CD4-positive, alpha-beta T cell treated with Interleukin-15 for 1 hour (primary cell): ENCODE data around the gene TEAD3.

Experiments
- DNase-seq: peaks from one replicate; pipeline ENCODE4 v3.0.0-alpha.2; 2020

Gene TEAD3

DNA sequence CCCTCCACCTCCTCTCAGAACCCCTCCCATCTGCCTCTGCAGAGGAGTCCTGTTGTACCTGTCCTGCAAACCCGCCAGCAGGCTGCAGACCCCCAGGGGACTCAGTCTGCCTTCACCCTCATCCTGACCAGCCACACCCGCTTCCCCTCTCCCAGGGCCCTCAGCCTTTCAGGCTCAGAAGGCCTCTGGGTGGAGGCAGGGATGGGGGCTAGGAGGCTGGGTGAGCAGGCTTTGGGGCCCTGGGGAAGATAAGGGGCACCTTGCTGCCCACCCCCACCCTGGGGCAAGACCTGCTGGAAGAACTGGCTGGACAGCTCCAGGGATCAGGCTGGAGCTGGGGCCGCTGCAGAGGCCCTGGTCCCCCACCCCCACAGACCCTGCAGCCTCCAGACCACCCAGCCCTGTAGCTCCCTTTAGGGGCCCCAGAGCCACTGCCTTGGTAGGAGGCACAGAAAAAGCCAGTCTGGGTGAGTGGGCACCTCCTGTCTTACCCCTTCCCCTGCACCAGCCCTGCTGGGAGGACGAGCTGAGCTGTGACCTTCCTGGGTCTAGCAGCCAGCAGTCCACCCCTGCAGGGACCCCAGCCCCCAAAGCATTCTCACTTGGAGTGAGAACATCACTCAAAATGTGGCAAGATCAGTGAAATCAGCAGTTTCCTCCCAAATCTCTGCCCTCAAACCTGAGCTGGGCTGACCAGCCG lies 5.2 kb downstream of the TEAD3 start:
- no peak for DNase-seq

DNA sequence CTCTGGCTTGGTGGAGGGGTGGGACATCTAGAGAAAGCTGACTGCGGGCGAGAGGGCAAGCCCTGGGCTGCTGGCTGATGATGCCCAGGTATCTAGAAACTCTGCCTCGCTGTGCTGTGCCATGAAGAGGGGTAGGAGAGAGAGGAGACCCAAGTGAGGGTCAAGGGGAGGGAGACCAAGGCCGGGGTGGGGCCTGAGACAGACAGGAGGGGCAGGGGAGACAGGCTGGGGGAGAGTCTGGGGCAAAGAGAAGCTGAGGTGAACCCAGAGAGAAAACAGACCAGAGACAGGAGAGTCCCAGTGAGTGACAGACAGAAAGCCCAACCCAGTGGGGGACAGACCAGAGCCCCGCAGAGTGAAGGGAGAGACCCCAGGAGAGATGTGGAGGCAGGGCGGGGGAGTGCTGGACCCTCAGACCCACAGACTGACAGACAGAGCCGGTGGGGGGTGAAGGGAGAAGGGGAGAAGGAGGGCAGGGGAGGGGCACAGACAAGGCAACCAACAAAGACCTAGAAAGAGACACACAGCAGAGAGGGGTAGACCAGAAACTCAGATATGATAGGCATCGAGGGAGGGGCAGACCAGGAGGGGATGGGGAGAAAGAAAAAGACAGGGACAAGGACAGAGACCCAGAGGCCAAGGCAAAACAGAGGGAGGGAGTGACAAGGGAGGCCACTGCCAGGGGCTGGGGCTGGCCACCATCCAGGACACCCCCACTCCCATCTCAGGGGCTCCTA lies 5.9 kb downstream of the TEAD3 start:
- DNase-seq: no peak

DNA sequence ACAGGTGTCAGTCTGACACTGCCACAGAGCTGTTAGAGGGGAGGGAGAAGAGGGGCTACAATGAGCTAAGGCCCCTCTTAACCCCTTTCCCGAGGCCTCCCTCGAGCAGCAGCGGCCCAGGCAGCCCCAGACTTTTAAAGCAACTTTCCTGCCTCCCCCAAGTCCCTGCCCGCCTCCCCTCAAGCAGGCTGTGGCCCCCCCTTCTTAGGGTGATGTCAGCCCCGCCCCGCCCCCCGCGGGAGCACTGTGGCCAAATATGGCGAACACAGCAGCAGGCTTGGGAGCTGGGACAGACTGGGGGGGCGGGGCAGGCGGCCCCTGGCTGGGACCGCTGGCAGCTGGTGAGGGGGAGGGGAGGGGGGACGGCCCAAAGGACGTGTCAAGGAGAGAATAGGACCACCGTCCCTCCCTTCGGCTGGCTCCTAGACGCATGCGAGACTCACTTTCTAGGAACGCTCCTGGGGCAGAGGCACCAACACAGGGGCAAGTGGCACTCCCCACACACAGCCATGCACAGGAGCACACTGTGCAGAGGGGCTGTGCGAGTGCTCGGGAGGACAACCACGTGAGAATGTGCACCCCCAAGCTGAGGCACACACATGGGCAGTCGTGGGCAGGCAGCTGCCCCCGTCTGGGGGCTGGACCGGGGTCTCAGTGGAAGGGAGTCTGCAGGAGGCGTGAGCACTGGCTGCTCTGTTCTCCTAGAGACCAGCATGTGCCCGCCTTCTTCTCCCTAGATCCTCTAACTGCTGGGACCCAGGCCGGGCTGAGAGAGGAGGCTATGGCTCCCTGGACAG lies 6.7 kb downstream of the TEAD3 start:
- DNase-seq: no peak

DNA sequence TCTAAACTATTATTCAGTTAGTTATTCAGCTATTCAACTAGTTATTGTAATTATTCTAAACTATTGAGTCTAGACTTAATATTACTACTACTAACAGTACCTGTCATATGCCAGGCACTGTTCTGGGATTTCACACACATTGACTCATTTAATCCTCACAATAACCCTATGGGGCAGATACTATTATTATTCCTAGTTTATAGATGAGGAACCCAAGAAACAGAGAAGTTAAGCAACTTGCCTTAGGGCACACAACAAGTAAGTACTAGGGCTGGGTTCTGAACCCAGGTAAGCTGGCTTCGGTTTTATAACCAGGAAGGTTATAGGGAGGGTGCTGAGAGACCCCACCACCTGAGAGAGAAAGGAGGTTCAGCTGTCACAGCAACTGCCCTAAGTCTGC lies 7.8 kb downstream of the TEAD3 start:
- DNase-seq: no peak

DNA sequence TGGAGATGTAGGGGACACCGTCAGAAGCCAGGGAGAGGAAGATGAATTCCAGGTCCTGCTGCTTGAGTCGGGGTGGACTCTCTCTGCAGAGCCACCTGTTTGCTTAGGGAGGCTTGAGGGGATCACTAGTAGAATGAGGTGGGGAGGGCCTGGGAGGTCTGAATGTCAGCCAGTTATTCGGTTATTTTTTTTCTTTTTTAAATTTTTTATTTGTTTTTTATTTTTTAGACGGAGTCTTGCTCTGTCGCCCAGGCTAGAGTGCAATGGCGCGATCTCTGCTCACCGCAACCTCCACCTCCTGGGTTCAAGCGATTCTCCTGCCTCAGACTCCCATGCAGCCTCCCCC lies 8.4 kb downstream of the TEAD3 start:
- no peak for DNase-seq

DNA sequence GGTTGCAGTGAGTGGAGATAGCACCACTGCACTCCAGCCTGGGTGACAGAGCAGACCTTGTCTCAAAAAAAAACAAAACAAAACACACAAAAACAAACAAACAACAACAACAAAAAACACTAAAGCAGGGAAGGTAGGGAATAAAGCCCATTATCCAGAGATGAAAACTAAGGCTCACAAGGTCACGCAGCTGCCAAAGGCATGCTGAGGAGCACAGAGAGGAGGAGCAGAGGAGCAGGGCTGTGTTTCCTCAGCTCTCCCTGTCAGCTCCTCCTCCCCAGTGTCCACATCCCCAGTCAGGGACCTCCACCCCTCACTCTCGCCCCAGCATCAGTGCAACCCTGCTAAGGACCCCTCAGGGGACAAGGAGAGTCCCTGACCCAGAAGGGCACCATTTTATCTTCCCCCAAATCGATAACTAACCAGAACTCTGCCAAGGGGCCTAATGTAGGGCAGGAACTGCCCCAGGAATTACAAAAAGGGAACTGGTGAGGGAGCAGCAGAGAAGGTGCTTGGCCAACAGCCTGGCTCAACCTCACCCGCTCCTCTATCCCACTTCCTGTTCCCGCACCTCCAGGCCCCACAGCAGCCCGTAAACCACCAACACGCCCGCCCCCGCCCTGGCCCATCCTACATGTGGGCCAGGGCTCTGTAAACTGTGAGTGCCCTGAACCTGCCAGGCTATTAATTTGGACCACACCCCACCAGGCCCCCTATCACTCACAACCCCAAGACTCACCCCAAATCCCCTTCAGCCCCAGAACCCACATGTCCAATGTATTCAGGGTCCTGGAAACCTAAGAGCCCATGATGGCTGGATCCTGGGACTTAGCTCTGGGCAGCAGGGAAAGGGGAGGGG lies 9.0 kb downstream of the TEAD3 start:
- no peak for DNase-seq

DNA sequence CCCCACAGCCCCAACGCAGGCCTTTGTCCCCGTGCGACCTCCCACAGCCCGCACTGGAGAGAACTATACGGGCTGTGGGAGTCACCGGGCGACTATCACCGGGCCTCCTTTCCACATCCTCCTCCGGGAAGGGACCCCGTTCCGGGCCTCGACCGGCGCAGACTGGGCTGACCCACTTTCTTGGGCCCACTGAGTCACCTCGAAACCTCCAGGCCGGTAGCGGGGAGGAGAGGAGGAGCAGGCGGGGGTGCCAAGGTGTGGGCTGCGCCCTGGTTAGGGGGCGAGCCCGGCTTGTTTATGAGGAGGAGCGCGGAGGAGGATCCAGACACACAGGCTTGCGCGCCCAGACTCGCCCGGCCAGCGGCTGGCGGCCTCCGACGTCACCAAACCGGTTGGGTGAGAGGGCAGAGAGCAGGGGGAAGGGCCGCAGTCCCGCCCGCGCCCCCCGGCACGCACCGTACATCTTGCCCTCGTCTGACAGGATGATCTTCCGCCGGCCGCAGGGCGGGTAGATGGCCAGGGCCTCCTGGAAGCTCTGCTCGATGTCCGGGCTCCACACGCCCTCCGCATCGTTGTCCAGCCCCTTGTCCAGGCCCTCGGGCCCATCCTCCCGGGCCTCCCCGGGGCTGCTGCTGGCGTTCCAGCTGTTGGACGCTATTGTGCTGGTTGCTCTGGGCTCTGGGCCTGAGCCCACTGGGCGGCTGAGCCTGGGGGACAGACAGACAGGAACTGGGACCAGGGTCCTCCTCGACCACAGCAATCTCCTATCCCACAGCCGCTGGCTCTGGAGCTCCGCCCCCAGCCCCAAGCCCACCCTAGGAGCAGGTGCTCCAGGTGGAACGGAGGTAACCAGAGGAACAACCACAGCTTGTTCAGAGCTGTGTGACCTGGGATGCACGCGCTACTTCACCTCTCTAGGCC lies 10.6 kb downstream of the TEAD3 start:
- DNase-seq: no peak

DNA sequence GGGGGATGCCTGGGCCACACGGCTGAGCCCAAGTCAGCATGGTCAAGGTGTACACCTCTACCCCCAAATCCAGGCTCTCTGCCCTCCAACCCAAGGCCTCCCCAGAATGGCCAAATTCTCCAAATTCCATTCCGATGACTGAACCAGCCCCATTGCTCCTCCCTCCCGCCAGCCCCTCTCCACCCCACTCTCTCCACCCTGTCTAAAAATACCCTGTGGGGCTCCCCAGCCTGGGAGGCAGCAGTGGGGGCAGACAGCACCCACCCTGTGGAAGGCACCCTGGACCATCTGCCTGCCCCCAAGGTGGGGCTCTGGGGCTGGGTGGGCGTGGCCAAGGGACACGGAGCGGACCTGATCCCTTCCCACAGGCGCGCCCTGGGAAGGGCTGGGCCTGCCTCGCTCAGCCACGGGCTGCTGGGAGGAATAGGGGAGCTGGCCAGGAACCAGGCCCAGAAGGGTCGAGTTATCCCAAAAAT lies 11.4 kb downstream of the TEAD3 start:
- DNase-seq: no peak

DNA sequence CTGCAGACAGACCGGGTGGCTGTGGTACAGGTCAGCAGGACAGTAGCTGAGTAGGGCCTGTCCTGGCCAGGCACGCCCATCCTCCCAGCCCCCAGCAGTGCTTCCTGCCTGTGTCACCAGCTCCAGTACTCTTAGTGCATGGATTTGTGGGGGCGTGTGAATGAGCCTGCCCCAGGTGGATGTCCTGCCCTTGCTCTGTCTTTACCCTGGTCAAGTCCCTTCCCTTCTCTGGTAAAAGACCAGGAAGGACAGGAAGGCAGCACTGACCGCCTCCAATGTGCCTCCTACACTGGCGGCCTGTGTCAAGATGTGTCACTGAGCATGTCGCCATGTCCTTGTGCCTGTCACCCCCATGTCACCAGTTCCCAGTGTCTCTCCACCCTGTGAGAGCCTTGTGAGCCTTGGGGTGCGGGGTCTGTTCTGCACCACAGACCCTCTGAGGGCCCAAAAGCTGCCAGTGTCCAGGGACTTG lies 11.9 kb downstream of the TEAD3 start:
- no peak for DNase-seq

DNA sequence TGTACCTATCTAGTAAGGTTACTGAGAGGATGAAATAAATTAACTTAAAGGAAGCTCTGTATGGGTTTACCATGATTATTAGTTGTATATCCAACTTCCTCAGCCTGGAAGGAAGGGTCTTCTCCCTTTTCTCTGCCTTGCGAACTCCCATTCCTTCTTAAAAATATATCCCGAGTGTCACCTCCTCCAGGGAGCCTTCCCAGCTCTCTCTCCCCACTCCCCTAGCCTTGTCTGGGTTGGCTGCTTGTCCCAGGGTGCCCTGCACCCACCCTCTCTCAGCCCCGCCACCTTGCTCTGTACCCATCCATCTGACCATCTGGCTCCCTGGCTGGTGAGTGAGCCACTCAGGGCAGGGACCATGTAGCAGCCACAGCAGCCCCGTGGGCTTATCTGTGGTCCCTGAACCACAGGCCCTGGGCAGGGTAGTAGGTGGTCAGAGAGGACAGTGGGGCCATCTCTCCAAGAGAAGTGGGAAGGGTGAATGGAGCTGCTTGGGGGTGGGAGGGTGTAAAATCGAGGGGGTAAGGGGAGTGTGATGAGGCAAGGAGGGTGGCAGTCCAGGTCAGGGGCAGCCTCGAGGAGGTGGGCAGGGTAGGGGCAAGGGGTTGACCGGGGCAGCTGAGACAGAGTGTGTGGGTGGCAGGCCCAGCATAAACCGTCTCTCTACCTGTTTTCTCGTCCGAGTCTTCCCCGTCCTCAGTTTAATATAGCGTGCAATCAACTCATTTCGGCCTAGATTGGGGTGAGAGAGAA lies 12.8 kb downstream of the TEAD3 start:
- DNase-seq: no peak

DNA sequence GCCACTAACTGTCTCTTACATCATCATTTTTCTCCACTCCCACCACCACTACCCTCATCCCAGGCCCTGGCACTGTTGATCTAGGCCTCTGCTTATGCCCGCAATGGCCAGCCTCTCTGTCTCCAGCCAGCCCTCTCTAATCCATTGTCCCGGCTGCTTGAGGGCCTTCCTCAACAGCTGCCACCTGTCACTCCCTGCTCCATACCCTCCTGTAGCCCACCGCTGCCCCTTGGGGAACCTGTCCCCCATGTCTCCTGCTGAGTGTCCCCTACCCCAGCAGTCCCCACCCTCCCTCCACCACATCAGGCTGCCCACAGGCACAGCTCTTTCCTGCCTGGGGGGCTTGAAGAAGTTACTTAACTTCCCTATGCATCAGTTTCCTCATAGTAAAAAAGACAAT lies 13.4 kb downstream of the TEAD3 start:
- DNase-seq: no peak

DNA sequence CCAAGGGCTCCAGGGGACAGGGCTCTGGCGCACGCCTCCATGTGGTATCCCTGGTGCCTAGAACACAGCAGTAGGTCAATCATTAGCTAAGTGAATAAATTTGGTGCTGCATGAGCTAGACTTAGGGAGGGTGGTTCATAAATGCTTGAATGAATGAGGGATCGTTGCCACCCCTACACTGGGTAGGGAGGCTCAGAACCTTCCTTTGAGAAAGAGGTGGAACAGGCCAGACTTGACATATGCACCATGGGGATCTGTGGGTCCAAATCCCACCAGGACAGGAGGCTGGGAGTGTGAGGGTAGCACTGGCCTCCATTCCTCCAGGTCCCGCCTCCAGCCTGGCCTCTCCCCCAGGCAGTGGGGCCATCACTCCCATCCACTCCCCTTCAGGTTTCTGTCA lies 13.8 kb downstream of the TEAD3 start:
- no peak for DNase-seq

DNA sequence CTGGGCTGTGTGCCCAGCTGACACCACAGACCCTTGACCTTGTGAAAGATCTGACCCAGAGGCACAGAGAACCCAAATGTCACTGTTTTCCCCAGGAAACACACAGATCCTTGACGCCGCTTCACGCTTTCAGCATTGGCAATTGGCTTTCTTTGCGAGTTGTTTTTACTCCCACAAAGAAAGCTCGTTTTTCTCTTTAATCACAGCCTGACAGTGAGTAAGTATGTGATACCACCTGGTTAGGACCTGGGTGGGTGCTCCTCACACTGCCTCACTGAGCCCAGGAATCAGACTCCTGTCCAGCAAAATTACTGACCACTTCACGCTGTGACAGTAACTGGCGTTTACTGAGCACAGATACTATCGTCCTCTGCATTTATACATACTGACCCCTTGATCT lies 15.7 kb downstream of the TEAD3 start:
- DNase-seq: no peak

DNA sequence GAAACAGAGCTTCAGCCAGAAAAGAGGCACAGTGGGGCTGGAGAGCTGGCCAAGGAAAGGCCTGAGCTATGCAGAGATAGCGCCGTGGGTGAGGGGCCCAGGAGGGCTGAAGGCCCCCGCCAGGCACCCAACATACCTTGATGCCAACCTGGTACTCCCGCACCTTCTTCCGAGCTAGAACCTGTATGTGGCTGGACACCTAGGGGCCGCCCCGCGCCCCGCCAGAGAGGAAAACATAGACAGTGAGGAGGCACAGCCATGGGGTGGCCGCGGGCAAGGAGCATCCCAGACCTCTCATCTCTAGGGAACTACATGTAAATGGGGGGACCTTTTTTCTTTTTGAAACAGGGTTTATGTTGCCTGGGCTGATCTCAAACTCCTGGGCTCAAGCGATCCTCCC lies 16.7 kb downstream of the TEAD3 start:
- no peak for DNase-seq

DNA sequence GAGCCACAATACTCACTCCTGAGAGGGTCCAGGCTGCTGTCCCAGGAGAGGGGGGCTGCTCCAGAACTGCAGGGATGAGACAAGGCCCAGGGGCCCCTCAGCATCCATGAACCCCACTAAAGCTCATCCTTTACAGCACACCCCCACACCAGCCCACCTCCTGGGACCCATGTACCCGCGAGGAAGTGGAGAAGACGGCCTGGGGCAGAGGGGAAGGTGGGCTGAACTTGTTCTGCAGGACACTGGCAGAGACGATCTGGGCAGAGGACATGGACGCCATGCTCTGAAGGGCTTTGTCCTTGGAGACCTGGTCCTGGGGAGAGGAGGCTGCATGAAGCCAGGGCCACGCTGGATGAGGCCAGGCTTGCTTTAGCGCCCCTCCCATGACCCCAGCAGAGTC lies 18.6 kb downstream of the TEAD3 start:
- no peak for DNase-seq

DNA sequence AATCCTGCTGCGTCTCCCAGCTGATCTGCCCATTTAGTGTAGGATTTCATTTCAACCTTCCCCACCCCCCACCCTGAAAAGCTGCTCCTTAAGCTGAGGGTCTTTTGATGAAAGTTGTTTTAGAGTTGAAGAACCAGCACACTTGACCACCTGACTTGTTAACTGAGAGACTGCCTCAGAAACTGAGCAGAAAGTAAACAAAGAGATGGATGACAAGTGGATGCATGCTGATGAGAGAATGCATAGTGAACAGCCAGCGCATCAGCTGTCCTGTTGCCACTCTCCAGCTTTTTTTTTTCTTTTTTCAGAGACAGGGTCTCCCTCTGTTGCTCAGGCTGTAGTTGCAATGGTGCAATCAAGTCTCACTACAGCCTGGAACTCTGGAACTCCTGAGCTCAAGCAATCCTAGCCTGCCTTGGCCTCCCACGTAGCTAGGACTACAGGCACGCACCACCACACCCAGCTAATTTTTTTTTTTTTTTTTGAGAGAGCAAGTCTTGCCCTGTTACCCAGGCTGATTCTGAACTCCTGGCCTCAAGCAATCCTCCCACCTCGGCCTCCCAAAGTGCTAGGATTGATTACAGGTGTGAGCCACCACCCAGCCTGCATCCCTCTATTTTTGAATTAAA lies 19.2 kb downstream of the TEAD3 start:
- no peak for DNase-seq

DNA sequence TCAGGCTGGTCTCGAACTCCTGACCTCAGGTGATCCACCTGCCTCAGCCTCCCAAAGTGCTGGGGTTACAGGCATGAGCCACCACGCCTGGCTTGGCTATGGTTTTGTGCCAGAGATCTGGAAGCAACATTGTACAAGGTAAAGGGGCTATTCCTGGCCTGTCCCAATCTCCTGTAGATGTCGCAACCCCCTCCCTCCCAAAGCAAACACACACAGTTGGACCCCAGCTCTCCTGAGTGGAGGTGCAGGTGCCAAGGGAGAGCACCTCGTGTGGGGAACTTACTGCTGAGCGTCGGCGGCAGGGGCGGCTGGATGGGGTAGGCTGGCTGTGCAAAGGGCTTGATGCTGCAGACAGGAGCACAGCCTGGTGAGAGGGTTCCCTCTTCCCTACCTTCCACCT lies 19.9 kb downstream of the TEAD3 start:
- DNase-seq: no peak

DNA sequence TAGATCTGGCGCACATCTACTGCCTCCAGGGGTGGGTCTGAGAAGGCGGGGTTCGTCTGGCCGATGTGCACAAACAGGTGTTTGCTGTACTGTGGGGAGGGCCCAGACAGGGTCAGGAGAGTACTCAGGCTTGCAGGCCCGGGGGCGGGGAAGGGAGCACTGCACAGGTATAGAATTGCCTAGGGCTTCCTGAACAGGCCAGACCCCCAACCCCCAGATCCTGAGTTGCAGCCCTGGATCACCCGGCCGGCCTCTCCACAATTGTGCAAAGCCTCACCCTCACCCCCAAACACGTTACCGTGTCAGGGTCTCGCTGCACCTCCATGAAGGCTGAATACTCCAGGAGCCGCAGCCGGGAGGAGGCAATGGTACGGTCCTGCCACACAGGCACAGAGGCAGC lies 20.9 kb downstream of the TEAD3 start:
- no peak for DNase-seq

DNA sequence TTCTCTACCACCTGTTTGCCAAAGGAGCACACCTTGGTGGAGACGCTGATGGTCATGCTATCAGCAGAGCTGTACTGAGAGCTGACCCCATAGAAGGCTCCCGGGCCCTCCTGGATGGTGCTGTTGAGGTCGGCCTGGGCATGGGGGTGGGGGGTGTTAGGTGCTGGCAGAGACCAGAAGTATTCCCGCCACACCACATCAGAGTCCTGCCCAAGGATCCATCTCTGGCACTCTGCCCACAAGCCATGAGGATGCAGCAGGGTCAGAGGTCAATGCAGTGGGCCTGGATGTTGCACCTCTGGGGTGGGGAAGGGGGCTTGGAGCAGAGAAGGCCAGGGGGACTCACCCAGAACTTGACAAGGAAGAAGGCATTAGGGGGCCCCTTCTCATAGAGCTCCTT lies 21.3 kb downstream of the TEAD3 start:
- no peak for DNase-seq

DNA sequence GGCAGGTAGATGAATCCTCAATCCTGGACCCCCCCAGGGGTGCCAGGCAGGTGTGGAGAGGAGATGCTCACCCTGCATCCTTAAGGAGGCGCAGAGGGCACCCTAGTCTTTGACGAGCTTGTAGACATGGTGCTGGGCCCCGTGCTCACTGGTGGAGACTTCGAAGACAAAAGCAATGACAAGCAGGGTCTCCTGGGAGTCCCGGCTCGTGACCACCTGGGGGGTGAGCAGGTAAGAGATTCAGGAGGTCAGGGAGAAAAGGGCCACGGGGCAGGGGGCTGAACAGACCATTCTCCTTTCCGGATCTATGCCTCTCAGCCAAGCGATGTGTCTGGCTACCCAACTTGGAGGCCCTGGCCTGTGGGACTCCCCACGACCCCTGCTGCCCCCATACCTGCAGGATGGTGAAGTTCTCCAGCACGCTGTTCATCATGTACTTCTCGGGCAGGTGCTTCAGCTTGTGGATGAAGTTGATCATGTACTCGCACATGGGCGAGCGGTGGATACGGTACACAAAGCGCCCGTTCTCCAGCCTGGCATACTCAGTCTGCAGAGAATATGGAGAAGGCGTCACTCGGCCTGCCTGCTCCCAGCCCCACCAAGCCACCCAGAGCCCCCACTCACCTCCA lies 21.8 kb downstream of the TEAD3 start:
- no peak for DNase-seq
